ENCODE results near the gene MC1R. TPM values are rescaled to one million over a fixed set of nuclear protein-coding genes. Genes with fewer than 3 reads are reported as not detected.
A peak's percentile ranks its signal among the peaks of the same experiment; 100 is the strongest.

MC1R gene
- total and polyA plus RNA-seq, 2 of the 8 experiments (the other 6 are each of a cell fraction or from before 2014, with no cell fraction given) = 2.2 to 2.9 TPM

DNA sequence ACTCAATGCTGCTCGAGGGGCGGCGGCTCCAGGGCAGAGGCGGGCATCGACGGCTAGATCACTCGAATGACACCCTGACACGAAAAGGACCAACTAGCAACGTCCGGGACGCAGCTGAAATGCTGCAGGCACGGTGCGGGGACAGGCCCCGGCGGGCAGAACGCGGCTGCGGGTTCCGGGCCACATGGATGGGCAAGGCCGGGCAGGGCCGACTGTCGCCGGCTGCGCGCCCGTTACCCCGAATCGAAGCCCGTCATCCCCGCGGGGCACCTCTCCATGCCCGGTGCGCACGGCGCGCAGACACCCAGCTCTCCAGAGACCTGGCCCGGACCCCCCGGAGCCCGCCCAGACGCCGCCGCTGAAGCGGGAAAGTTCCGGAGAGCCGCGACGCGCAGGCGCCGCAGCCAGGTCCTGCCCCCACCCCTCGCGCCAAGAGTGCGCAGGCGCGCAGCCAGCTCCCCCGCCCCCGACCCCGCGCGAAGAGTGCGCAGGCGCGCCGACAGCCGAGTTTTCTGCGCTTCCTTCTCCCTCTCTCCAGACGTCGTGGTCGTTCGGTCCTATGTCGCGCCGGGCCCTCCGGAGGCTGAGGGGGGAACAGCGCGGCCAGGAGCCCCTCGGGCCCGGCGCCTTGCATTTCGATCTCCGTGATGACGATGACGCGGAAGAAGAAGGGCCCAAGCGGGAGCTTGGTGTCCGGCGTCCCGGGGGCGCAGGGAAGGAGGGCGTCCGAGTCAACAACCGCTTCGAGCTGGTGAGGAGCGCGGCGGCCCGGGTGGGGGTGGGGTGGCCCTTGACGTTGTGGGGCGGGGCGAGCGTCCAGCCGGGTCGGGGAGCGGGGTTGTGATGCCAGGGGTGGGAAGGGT is 45.3 kb upstream of the MC1R start, which contains the start of gene TCF25 (continued):
- TF ChIP-seq KDM4A (IDR thresholded peaks at IDR 0.05; ENCODE audit: low read depth, low read length, severe bottlenecking) (peak; percentile 93), TCF12 (IDR thresholded peaks at IDR 0.05; ENCODE audit: low read depth, low read length) (no peak), HDAC6 (IDR thresholded peaks at IDR 0.05; ENCODE audit: low read depth, low read length) (no peak), POLR2A (IDR thresholded peaks at IDR 0.05; ENCODE audit: control extremely low read depth in 1 of 2, low read depth in 2 of 2, low read length in 2 of 2) (peak; percentile 34 to 84)
